ENCODE measurements around the gene PELI2. TPM values are rescaled to one million over a fixed set of nuclear protein-coding genes. Genes with fewer than 3 reads are reported as not detected.

The PELI2 gene
- total RNA-seq, 1 experiment from 2014 or later: 2.0 TPM

- BruUV-seq (replicated peaks): no TSS peak
- H2AFZ ChIP-seq (ENCODE audit: low read depth, low read length, poor library complexity, severe bottlenecking): no peak overlapping the region
- no peaks in the 10 kb centered on the region for H3K9me2 ChIP-seq (ENCODE audit: insufficient read depth)
- no peaks in the 10 kb centered on the region for H3K36me3 ChIP-seq (ENCODE audit: control insufficient read depth in 1 of 2, insufficient read depth in 2 of 2, low read length in 2 of 2)
- no peak for TF ChIP-seq ZFX (IDR thresholded peaks at IDR 0.05)
- no peak for TF ChIP-seq RAD21 (IDR thresholded peaks at IDR 0.05; ENCODE audit: low read depth)
- TF ChIP-seq EZH2 (IDR thresholded peaks at IDR 0.05): no peak
- no peak for TF ChIP-seq ELF1 (IDR thresholded peaks at IDR 0.05; ENCODE audit: borderline replicate concordance, low read depth)
- TF ChIP-seq ZBTB33 (IDR thresholded peaks at IDR 0.05; ENCODE audit: extremely low read depth, insufficient replicate concordance, low read length): no peak
- TF ChIP-seq SP1 (IDR thresholded peaks at IDR 0.05; ENCODE audit: low read depth): no peak
- no peak for TF ChIP-seq SIN3A (IDR thresholded peaks at IDR 0.05; ENCODE audit: low read depth)
- no peak for TF ChIP-seq YY1 (IDR thresholded peaks at IDR 0.05; ENCODE audit: extremely low read depth, insufficient replicate concordance, low read depth, low read length)
- TF ChIP-seq ATF3 (IDR thresholded peaks at IDR 0.05): no peak
- TF ChIP-seq POLR2AphosphoS5 (IDR thresholded peaks at IDR 0.05; ENCODE audit: low read depth, low read length): no peak
- no peak for TF ChIP-seq EGR1 (IDR thresholded peaks at IDR 0.05; ENCODE audit: low read depth)
- no peak for TF ChIP-seq CEBPB (IDR thresholded peaks at IDR 0.05; ENCODE audit: low read depth)
- no peak for TF ChIP-seq POLR2A (IDR thresholded peaks at IDR 0.05; ENCODE audit: borderline replicate concordance, extremely low read depth, insufficient read depth, insufficient read length)
- TF ChIP-seq ZNF274 (IDR thresholded peaks at IDR 0.05; ENCODE audit: low read depth, low read length): no peak
- no peak for TF ChIP-seq CTCF (IDR thresholded peaks at IDR 0.05 in 2 of 3, conservative IDR thresholded peaks at IDR 0.05 in 1 of 3; ENCODE audit: borderline replicate concordance in 1 of 3, insufficient read depth in 1 of 3, low read depth in 2 of 3, low read length in 2 of 3)
- TF ChIP-seq EZH2phosphoT487 (IDR thresholded peaks at IDR 0.05; ENCODE audit: borderline replicate concordance): no peak
- ChIA-PET RAD21 (ENCODE audit: low non-redundant PET in 1 of 2, low total read pairs in 2 of 2, uncharacterized antibody in 2 of 2, unreplicated experiment in 2 of 2) (no interaction called here), CTCF (no interaction called here), POLR2A (no interaction called here)
- H3K27ac ChIP-seq (ENCODE audit: low read depth, low read length): no peak overlapping the region
- no peak overlapping the region for H3K4me2 ChIP-seq (ENCODE audit: low read length)
- H3K9ac ChIP-seq (ENCODE audit: low read length): no peak overlapping the region
- H3K27me3 ChIP-seq (ENCODE audit: insufficient read depth, low read length): peaks cover 27% of the 10 kb centered on the region
- ATAC-seq (no peak), DNase-seq (ENCODE audit: low read depth, low spot score) (no peak)
- no peaks in the 10 kb centered on the region for H3K79me2 ChIP-seq (ENCODE audit: insufficient read depth, low read length)
- no peak overlapping the region for H3K4me3 ChIP-seq (replicated peaks in 1 of 2; ENCODE audit: low read depth in 1 of 2, low read length in 2 of 2)
- no peaks in the 10 kb centered on the region for H3K9me3 ChIP-seq (ENCODE audit: control insufficient read depth in 1 of 2, insufficient read depth in 1 of 2, low read depth in 1 of 2, low read length in 2 of 2)
- intact Hi-C loops (cut with micrococcal nuclease): no loop called here
- no peaks in the 10 kb centered on the region for H4K20me1 ChIP-seq (ENCODE audit: insufficient read depth)
- H3K4me1 ChIP-seq (ENCODE audit: control insufficient read depth in 1 of 2, insufficient read depth in 2 of 2, low read length in 2 of 2): no peaks in the 10 kb centered on the region
Measured at GRCh38 chr14:56237398-56237797, 119.2 kb downstream of the PELI2 start.
